GF-D8 (cell line): ENCODE results near the gene ZFTA.

Experiments
- DNase-seq: peaks from one replicate; lab custom pipeline; 2025; lab: John Stamatoyannopoulos, UW

The ZFTA gene

DNA sequence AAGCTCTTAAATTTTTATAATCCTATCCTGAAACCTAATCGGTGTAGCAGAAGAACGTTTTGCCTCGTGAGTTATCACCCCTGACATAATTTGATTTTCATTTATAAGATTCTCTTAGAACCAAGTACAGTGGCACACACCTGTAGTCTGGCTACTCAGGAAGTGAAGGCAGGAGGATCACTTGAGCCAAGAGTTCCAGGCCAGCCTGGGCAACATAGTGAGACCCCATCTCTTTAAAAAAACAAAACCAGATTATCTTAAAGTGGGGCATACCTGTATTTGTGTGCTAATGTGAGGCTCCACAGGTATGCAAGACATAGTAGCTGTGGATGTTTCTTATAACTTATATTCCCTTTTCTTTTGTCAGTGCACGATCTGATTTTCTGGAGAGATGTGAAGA lies 19.0 kb downstream of the ZFTA start:
- DNase-seq = no peak

DNA sequence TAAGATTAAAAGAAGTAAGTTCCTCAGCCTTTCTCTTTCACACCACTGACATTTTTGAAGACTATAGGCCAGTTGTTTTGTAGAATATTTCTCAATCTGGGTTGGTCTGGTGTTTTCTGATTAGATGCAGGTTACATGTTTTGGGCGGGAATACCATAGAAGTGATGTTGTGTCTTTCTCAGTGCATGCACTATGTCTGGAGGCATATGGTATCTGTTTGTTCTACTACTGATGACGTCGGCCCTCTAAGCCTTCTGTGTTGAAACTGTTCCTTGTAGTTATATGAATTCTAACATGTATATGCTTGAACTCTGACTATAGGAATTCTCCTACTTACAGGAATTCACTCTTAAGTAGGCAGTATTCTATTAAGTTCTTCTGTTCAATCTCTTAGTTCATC lies 21.6 kb downstream of the ZFTA start:
- DNase-seq = no peak

DNA sequence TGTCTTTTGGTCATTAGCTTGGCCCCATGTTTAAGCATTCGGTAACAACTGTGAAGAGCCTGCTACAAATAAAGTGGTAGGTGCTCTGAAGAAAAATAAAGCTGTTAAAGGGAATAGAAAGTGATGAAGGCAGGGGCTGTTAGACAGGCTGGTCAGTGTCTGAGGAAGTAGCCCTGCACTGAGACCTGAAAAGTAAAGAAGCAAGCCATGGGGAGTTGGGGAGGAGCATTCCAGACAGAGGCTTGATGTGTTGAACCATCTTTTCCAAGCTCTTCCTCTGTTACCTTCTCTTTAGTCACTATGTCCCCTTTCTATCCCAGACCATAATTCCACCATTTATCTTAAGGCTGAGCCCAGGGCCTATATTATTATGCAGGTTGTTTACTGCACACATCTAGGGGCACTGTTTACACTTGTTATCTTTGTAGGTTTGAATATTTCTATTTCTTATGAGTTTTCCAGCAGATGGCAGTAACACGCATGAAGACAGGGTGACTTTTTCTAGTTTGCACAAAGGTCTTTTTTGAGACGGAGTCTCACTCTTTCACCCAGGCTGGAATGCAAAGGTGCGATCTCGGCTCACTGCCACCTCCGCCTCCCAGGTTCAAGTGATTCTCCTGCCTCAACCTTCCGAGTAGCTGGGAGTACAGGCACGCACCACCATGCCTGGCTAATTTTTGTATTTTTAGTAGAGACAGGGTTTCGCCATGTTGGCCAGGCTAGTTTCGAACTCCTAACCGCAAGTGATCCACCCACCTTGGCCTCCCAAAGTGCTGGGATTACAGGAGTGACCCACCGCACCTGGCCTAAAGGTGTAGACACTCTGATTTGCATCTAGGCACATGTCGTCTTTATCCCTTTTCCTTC lies 23.0 kb downstream of the ZFTA start:
- DNase-seq = no peak

DNA sequence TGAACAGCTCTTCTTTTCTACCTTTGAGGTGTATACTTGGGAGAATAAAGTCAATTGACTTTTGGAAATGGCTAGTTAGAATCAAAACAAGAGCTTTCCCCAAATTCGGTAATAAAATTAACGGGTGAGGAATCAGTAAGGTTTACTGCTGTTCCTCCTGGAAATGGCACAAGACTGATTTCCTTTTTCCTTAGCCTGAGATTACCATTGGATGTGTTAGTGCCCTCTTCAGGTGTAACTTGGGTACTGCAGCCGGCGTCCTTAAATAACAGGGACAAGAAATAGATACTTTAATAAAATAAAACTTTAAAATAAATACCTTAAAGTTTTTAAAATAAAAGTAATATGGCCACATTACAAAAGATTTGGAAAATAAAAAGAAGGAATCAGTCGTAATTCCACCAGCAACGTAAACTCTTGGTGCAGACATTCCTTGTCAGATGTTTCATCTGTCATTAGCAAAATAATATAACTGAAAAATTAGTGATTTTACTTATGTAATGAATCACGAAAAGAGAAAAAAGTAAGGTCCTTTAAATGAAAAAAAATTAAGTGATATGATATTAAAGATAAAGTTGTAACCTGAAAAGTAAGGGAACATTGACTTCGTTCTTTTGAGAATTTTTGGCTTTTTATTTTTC lies 29.7 kb downstream of the ZFTA start:
- peak; percentile 41 for DNase-seq

DNA sequence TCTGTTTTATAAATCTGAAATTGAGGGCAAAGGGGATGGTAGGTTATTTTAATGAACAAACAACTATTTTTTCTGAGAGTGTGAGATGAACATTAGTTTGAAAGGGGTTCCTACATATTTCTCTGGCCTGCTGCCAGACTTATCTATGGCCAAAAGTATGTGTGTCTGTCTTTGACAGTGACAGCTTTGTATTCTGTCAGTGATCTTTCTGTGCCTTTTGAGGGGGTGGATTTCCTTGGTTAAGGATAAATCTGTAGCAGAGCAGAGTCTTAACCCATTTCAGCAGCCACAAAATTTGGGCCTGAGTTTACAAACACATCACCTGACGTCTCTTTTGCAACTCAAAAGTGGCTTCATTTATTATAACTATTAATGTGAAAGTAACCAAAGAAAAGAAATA lies 30.9 kb downstream of the ZFTA start:
- no peak for DNase-seq

DNA sequence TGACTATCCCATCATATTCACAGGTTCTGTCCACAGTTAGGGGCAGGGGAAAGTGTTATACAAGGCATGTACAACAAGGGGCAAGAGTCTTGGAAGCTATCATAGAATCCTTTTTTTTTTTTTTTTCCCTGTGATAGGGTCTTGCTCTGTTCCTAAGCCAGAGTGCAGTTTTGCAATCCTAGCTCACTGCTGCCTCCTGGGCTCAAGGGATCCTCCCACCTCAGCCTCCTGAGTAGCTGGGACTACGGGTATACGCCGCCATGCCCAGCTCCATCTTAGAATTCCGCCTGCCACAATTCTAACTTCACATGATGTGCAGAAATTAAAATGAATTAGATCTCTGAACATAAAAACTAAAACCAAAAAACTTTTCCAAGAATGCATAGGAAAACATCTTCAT lies 31.7 kb downstream of the ZFTA start:
- no peak for DNase-seq

DNA sequence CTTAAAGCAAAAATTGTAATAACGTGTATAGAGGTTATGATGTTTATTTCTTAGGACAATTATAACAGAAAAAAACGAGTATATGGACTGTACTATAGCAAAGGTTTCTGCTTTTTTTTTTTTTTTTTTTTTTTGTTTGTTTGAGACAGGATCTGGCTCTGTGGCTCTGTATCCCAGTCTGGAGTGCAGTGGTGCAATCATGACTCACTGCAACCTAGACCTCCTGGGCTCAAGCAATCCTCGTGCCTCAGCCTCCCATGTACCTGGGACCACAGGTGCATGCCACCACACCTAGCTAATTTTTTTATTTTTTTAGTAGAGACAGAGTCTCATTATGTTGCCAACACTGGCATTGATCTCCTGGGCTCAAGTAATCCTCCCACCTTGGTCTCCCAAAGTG lies 39.2 kb downstream of the ZFTA start:
- DNase-seq = no peak

DNA sequence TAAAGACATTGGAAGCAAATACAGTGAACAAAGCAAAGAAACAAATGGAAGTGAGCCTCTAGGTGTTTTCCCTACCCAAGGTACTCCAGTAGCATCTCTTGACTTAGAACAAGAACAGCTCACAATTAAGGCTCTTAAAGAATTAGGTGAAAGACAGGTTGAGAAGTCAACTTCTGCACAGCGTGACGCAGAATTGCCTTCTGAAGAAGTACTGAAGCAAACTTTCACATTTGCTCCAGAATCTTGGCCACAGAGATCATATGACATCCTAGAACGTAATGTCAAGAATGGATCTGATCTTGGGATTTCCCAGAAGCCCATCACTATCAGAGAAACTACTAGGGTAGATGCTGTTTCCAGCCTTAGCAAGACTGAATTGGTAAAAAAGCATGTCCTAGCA lies 48.0 kb downstream of the ZFTA start:
- DNase-seq = no peak

DNA sequence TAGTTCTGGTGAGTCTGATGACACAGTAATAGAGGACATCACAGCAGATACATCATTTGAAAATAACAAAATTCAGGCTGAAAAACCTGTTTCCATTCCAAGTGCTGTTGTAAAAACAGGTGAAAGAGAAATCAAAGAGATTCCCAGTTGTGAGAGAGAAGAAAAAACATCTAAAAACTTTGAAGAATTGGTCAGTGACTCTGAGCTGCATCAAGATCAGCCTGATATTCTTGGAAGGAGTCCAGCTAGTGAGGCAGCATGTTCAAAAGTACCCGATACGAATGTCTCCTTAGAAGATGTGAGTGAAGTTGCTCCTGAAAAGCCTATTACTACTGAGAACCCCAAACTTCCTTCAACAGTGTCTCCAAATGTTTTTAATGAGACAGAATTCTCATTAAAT lies 48.6 kb downstream of the ZFTA start:
- DNase-seq = no peak

DNA sequence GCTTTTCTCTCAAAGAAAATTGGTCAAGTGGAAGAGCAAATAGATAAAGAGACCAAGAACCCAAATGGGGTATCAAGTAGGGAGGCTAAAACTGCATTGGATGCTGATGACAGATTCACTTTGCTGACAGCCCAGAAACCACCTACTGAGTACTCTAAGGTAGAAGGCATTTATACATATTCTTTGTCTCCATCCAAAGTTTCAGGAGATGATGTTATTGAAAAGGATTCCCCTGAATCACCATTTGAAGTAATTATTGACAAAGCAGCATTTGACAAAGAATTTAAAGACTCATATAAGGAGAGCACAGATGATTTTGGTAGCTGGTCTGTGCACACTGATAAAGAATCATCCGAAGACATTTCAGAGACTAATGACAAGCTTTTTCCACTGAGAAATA lies 49.6 kb downstream of the ZFTA start:
- DNase-seq = no peak
